DND-41 (cell line): ENCODE measurements around the gene PALD1.

Experiments
- CTCF ChIP-seq: IDR thresholded peaks from 2 replicates; pipeline ENCODE4 v1.5.1; 2012; ENCODE audit warnings: borderline replicate concordance, low read length, moderate library complexity, mild to moderate bottlenecking; ENCODE audit not compliant: poor library complexity, severe bottlenecking; ENCODE audit errors: extremely low read depth
- EZH2 ChIP-seq: IDR thresholded peaks from 3 replicates; pipeline ENCODE4 v1.6.1; 2012; ENCODE audit warnings: borderline replicate concordance, low read depth, mild to moderate bottlenecking, moderate library complexity, low read length, inconsistent platforms; ENCODE audit not compliant: severe bottlenecking

GRCh38 chr10:70523549-70523948, 45.0 kb downstream of the PALD1 start:
- TF ChIP-seq CTCF (no peak), EZH2 (no peak)
